GM18520 (cell line): ENCODE measurements around the gene TMEM184A.

Experiments used
- ATAC-seq: cut with Tn5 transposase; IDR thresholded peaks from one replicate; pipeline ENCODE4 v1.9.1; 2021; ENCODE audit not compliant: unreplicated experiment

The TMEM184A gene

GRCh38 chr7:1540776-1541271 lies 15.2 kb downstream of the TMEM184A start:
- ATAC-seq: no peak

GRCh38 chr7:1539882-1540775 lies 15.9 kb downstream of the TMEM184A start:
- ATAC-seq: no peak

DNA sequence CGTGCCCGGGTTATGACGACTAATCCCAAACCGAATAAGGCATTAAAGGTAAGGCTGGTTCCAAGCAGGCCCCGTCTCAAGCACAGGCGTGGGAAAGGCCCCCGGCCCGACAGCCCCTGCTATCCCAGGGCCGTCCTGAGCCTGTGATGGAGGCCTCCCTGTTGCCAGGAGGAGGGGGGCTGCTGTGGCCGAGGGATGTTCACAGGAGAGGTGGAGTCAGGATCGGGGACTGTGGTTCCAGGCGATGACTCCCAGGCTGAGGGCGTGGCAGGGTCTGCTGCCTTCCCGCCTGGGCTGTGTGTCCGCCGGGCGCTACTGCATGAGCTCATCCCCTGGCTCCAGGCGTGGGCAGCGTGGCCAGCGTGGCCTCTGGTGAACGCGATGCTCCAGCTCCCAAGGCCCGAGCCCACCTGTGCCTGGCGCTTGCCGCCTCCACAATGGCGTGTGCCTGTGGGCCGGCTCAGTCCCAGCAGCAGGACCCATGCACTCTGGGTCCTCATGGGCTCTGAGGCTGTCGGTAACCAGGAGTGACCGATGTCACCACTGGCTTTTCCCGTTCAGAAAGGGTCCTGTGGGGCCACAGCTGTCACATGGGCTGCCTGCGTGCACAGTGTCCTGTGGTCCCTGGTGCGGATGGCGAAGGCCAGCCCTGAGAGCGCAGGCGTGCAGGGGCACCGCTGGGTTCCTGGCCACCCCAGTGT lies 16.7 kb downstream of the TMEM184A start:
- ATAC-seq: no peak

- no peak for ATAC-seq
Measured at GRCh38 chr7:1538544-1539180, 17.3 kb downstream of the TMEM184A start.

DNA sequence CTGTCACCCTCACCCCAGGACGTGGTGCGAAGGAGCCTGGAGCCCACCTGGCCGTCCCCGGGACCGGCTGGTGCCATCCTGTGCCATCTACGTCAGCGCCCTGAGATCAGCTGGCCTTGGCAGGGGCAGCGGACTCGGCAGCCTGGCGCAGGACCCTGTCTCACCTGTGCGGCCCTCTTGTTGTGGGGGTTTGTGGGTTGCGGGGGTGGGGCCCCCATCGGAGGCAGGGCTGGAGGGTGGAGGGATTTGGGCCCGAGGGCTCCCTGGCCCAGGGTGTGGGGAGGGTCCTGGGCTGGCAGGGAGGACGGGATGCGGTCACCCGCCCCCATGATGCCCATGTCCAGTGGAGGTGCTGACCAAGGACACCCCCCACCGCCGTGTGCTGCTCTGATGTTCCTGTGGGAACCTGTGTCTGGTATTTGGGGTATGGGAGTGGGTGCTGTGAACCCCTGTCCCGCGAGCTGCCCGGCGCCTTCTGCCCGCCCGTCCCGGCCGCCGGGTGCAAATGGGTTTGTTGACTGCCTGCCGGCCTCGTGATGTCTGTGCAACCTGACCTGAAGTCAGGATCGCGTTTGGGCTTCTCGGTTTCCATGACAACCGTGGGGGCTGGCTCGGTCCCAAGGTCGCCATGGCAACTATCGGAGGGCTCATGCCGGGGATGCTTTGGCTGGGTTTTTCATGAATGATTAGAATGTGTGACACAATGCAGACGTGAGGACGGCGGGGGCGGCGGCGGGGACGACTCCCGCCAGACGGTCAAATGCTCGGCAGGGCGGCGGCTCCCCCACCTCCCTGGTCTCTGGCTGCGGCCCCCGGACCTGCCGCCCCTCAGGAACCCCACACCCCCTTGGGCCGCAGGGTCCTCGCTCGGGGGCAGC lies 18.2 kb downstream of the TMEM184A start:
- ATAC-seq: no peak

GRCh38 chr7:1536743-1537534 lies 19.1 kb downstream of the TMEM184A start:
- no peak for ATAC-seq

- ATAC-seq: no peak
Measured at GRCh38 chr7:1536455-1536742, 19.6 kb downstream of the TMEM184A start.

GRCh38 chr7:1535701-1536454 lies 20.1 kb downstream of the TMEM184A start:
- no peak for ATAC-seq

- no peak for ATAC-seq
Measured at GRCh38 chr7:1535100-1535458, 20.9 kb downstream of the TMEM184A start.

DNA sequence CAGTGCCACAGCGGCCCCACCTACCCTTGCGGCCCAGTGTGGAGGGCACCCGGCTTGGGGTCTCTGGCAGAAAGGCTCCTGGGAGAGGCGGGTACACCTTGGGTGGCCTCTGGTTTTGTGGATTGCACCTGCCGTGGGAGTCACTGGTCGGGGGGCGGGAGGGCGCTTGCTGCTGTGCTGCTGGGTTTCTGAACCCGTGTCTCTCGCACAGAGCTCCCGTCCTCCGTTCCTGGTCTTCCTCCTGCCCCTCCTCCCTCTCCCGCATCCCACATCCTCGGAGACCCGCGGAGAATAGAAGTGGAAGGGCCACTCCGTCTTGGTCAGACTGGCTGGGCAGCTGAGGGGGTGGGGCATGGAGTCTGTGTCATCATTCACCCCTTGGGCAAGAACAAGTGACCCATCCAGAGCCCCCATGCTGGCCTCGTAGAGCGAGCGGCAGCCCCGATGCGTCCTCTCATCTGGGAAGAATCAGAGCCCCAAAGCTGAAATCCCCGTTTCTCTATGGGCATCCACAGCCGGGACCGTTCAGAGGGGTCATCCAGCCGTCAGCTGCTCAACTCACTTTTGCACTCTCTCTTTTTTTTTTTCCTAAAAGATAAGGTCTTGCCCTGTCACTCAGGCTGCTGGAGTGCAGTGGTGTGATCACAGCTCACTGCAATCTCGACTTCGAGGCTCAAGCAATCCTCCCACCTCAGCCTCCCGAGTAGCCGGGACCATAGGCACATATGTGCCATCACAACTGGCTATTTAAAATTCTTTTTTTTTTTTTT lies 21.5 kb downstream of the TMEM184A start:
- ATAC-seq: no peak

DNA sequence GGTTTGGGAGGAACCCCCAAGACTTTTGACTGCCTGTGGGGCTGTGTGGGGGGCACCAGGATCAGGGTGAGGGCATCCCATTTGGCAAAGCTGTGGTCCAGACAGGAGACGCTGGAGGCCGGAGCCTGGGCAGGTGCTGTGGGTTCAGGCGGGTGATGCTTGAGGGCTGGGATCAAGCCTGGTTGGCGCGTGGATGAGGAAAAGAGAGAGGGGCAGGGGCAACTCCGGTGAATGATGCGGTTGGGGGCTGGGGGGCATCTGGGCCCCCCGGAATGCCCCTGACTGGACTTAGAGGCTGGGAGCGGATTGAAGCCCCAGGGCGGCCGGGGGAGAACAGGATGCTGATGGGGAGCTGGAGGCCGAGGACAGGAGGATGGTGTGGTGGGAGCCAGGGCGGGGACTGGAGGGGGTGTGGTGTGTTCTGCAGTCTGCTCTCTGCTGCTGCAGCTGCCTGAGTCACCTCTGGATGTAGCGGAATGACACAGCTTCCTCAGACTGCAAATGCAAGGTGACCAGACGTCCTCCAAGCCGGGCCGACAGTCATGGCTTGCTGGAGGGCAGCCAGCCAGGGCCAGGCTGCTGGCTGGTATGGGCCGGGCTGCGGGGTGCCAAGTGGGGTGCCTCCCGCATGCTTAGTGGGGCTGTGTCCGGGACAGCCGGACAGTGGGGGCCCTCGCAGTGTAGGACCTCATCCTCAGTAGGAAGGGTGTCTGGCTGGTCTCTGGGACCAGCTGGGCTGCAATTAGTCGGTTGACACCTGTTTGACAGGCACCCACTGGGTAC lies 22.3 kb downstream of the TMEM184A start:
- ATAC-seq: no peak

GRCh38 chr7:1533255-1533546 lies 22.8 kb downstream of the TMEM184A start:
- no peak for ATAC-seq

GRCh38 chr7:1532456-1533254 lies 23.4 kb downstream of the TMEM184A start:
- no peak for ATAC-seq

- no peak for ATAC-seq
Measured at GRCh38 chr7:1531979-1532455, 24.0 kb downstream of the TMEM184A start.

DNA sequence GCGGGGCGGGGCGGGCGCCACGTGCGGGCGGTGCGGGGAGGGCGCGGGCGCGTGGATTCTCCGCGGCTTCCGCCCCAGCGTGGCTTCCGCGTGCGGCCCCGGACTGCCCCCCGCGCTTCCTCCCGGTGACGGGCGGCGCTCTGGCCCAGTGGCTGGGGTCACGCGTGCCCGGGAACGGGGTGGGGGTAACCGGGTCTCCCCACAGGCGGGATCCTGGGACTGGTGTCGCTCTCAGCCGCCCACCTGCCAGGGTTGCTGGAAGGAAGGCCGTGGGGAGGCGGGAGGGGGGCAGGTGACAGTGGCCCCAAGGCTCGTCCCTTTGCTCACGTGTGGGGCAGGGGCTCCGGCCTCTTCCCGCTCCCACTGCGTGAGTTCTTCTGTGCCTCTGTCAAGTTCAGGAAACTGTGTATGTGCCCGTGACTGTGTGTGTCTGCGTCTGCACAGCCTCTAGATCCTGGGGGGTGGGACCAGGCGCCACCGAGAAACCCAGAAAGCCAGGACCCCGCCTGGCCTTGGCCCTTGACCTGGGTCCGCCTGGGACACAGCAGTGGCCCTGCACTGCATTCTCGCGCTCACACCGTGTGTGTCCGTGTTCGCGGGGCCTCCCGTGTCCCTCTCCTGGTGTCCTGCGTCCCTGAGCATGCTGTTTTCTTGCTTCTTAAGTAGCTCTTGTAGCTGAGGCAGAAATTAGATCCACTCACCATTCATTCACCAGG lies 24.6 kb downstream of the TMEM184A start:
- no peak for ATAC-seq

DNA sequence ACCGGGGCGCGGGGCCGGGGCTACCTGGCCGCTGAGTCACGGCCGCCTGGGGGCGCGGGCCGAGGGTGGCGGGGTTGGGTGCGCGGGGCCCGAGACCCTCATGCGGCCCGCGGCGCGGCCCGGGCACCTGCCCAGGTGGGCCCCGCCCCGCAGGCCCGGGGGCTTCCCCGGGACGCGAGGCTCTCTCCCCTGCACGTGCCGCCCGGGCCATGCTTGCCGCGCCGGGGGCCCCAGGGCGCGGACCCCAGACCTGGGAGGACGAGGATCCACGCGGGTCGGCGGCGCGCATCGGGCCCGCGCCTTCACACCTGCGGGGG lies 25.1 kb downstream of the TMEM184A start:
- ATAC-seq: no peak
